ENCODE data around the gene PRR19.

DNA sequence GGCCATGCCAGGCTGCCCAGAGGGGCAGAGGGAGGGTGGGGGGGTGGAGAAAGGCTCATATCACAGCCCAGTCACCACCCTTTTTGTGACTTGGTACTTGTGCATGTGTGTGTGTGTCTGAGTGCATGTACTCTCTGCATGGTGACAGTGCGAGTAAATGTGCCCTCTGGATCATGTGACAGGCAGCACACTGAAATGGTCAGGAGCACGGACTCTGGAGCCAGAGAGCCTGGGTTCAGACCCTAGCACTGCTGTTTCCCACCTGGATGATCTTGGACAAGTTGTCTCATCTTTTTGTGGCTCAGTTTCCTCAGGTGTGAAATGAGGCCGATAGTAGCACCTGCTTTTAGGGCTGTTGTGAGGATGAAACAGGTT lies 30.9 kb upstream of the PRR19 start:
- no peak for TF ChIP-seq POLR2A (IDR thresholded peaks at IDR 0.05; ENCODE audit: low read depth, low read length)
- no peak for TF ChIP-seq POLR2AphosphoS5 (IDR thresholded peaks at IDR 0.05; ENCODE audit: low read depth, low read length)

Data from GM12892 (cell line).